Measurements from ENCODE around the gene UBAC2. TPM values are rescaled to one million over a fixed set of nuclear protein-coding genes. Genes with fewer than 3 reads are reported as not detected.

Gene UBAC2
- total RNA-seq, 1 donor from 2014 or later: 87.7 TPM

DNA sequence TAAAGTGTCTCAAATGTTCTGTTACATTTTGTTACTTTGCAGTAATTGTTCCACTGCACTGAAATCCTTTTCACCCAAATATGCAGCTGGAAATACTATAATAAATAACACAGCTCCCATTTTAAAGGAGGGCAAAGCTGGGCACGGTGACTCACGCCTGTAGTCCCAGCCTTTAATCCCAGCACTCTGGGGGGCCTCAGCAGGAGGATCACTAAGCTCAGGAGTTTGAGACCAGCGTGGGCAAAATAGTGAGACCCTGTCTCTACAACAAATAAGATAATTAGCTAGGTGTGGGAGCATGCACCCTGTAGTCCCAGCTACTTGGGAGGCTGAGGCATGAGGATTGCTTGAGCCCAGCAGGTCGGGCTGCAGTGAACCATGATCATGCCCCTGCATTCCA is 7.5 kb upstream of the UBAC2 start:
- Mint-ChIP-seq H3K27ac (no peak overlapping the region), H3K27me3 (ENCODE audit: insufficient read depth, low read depth) (peaks cover 7% of the 10 kb centered on the region), H3K4me1 (no peaks in the 10 kb centered on the region), H3K9me3 (no peaks in the 10 kb centered on the region), H3K36me3 (no peaks in the 10 kb centered on the region), H3K4me3 (no peak overlapping the region)
- Histone ChIP-seq H3K27ac (no peak overlapping the region), H3K9me3 (ENCODE audit: low read depth) (no peaks in the 10 kb centered on the region), H3K4me2 (no peak overlapping the region), H3K9ac (no peak overlapping the region), H3K79me2 (ENCODE audit: low read depth) (no peaks in the 10 kb centered on the region), H3K36me3 (no peaks in the 10 kb centered on the region), H3K4me3 (no peak overlapping the region), H3F3A (ENCODE audit: low read depth) (no peaks in the 10 kb centered on the region), H3K4me1 (peaks cover 10% of the 10 kb centered on the region), H2AFZ (replicated peaks) (no peak overlapping the region), H3K27me3 (no peaks in the 10 kb centered on the region), H4K20me1 (ENCODE audit: low read depth) (no peaks in the 10 kb centered on the region)
- DNase-seq (ENCODE audit: low spot score): no peak
- no peak for TF ChIP-seq EZH2phosphoT487 (IDR thresholded peaks at IDR 0.05)
- TF ChIP-seq EZH2 (IDR thresholded peaks at IDR 0.05): no peak
- TF ChIP-seq, protein P1, sequence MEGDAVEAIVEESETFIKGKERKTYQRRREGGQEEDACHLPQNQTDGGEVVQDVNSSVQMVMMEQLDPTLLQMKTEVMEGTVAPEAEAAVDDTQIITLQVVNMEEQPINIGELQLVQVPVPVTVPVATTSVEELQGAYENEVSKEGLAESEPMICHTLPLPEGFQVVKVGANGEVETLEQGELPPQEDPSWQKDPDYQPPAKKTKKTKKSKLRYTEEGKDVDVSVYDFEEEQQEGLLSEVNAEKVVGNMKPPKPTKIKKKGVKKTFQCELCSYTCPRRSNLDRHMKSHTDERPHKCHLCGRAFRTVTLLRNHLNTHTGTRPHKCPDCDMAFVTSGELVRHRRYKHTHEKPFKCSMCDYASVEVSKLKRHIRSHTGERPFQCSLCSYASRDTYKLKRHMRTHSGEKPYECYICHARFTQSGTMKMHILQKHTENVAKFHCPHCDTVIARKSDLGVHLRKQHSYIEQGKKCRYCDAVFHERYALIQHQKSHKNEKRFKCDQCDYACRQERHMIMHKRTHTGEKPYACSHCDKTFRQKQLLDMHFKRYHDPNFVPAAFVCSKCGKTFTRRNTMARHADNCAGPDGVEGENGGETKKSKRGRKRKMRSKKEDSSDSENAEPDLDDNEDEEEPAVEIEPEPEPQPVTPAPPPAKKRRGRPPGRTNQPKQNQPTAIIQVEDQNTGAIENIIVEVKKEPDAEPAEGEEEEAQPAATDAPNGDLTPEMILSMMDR (IDR thresholded peaks at IDR 0.05): no peak

DNA sequence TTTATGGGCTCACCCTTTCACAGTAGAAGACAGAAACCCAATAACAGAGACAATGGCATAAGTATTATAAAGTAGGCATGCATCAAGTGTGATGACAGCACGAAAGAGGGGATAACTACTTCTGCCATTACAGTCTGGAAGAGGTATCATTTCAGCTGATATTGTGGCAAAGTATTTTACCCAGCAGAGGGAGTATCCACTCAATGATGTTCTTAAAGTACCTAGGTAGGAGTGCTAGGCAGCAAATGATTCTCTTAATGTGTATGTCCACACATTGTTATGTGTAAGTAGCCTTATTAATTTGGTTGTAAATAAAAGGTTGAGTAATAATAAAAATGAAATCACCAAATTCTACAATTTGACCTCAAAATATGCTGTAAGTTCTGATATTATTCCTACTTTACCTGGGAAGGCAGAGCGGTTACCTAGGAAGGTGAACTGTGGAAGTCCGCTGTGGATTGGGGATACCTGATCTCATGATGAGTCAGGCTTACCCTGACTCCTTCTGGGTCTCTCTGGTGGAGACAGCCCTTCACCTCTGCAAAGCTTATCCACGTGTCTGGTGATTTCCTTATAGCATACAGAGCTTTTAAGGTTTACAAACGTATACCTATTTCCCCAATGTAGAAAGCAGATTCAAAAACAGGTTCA is 4.1 kb upstream of the UBAC2 start:
- peaks cover 9% of the 10 kb centered on the region for H3K4me1 Mint-ChIP-seq
- no peaks in the 10 kb centered on the region for H3K36me3 Mint-ChIP-seq
- H3K27ac Mint-ChIP-seq: no peak overlapping the region
- Histone ChIP-seq H4K20me1 (ENCODE audit: low read depth) (peaks cover under 1% of the 10 kb centered on the region), H3K9me3 (ENCODE audit: low read depth) (no peaks in the 10 kb centered on the region), H3K27ac (no peak overlapping the region), H3K4me2 (no peak overlapping the region), H3K27me3 (no peaks in the 10 kb centered on the region), H2AFZ (replicated peaks) (no peak overlapping the region), H3K4me1 (peaks cover 14% of the 10 kb centered on the region), H3K36me3 (no peaks in the 10 kb centered on the region), H3K79me2 (ENCODE audit: low read depth) (peaks cover 30% of the 10 kb centered on the region), H3F3A (ENCODE audit: low read depth) (peaks cover 10% of the 10 kb centered on the region), H3K4me3 (no peak overlapping the region), H3K9ac (no peak overlapping the region)
- peaks cover 4% of the 10 kb centered on the region for H3K27me3 Mint-ChIP-seq (ENCODE audit: insufficient read depth, low read depth)
- TF ChIP-seq, protein P1 (IDR thresholded peaks at IDR 0.05): no peak
- TF ChIP-seq EZH2 (IDR thresholded peaks at IDR 0.05) (no peak), EZH2phosphoT487 (IDR thresholded peaks at IDR 0.05) (no peak)
- no peaks in the 10 kb centered on the region for H3K9me3 Mint-ChIP-seq
- H3K4me3 Mint-ChIP-seq: no peak overlapping the region
- DNase-seq (ENCODE audit: low spot score): no peak

DNA sequence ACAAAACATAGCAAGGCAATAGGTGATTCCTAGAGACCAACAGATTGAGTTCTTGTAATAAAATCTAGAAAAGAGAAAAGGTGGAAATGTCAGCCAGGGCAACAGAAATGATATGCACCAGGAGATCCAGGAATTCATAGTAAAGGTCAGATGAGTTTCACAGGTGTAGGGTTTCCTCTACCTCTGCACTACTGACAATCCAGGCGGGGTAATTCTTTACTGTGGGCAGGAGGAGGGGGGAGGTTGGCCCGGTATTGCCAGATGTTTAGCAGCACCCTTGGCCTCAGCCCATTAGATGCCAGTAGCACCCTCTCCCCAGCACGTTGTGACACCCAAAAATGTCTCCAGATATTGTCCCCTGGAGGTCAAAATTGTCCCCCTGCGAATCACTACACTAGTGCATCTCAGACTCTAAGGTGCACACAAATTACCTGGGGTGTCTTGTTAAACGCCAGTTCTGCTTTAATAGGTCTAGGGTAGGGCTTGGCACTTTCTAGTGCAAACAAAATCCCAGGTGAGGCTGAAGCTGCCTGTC is 3.5 kb upstream of the UBAC2 start:
- Histone ChIP-seq H3K9ac (no peak overlapping the region), H2AFZ (replicated peaks) (no peak overlapping the region), H4K20me1 (ENCODE audit: low read depth) (peaks cover 6% of the 10 kb centered on the region), H3K27me3 (no peaks in the 10 kb centered on the region), H3K27ac (no peak overlapping the region), H3K79me2 (ENCODE audit: low read depth) (peaks cover 35% of the 10 kb centered on the region), H3F3A (ENCODE audit: low read depth) (peaks cover 10% of the 10 kb centered on the region), H3K4me3 (no peak overlapping the region), H3K4me1 (peaks cover 8% of the 10 kb centered on the region), H3K4me2 (no peak overlapping the region), H3K9me3 (ENCODE audit: low read depth) (no peaks in the 10 kb centered on the region), H3K36me3 (no peaks in the 10 kb centered on the region)
- Mint-ChIP-seq H3K9me3 (no peaks in the 10 kb centered on the region), H3K27ac (no peak overlapping the region), H3K4me1 (peaks cover 12% of the 10 kb centered on the region), H3K4me3 (no peak overlapping the region), H3K36me3 (peaks cover 2% of the 10 kb centered on the region), H3K27me3 (ENCODE audit: insufficient read depth, low read depth) (peaks cover under 1% of the 10 kb centered on the region)
- no peak for DNase-seq (ENCODE audit: low spot score)
- TF ChIP-seq EZH2 (IDR thresholded peaks at IDR 0.05) (no peak), EZH2phosphoT487 (IDR thresholded peaks at IDR 0.05) (no peak)
- TF ChIP-seq, protein P1 (IDR thresholded peaks at IDR 0.05): no peak

All from neural progenitor cell (in vitro differentiated cells).